T-helper 2 cell treated with Interferon-gamma antibody and Interleukin-4, amounts not matched to agents 5 μg/mL and 100 μg/mL, for 36 hours (primary cell): ENCODE data around the gene BSG.

Experiments
- DNase-seq: peaks from one replicate; pipeline ENCODE4 v3.0.0; 2021; ENCODE audit warnings: low spot score
- H3K27ac Mint-ChIP-seq: one replicate; pipeline ENCODE4 v1.8.0; 2021; ENCODE audit warnings: mild to moderate bottlenecking, mixed read lengths
- H3K27me3 Mint-ChIP-seq: one replicate; pipeline ENCODE4 v1.8.0; 2021; ENCODE audit warnings: low read depth, mixed read lengths
- H3K36me3 Mint-ChIP-seq: one replicate; pipeline ENCODE4 v1.8.0; 2021; ENCODE audit warnings: low read depth, mixed read lengths
- H3K4me1 Mint-ChIP-seq: one replicate; pipeline ENCODE4 v1.8.0; 2021; ENCODE audit warnings: low read depth, mixed read lengths
- H3K4me3 Mint-ChIP-seq: one replicate; pipeline ENCODE4 v1.8.0; 2022; ENCODE audit warnings: mild to moderate bottlenecking, moderate library complexity, mixed read lengths
- H3K9me3 Mint-ChIP-seq: one replicate; pipeline ENCODE4 v1.8.0; 2021; ENCODE audit warnings: mixed read lengths

Gene BSG

GRCh38 chr19:535017-535835 lies 37.2 kb upstream of the BSG start:
- H3K4me1 Mint-ChIP-seq: peaks cover 2% of the 10 kb centered on the region
- no peak for DNase-seq
- no peaks in the 10 kb centered on the region for H3K27me3 Mint-ChIP-seq
- no peak overlapping the region for H3K27ac Mint-ChIP-seq
- no peaks in the 10 kb centered on the region for H3K9me3 Mint-ChIP-seq
- H3K36me3 Mint-ChIP-seq: peaks cover 6% of the 10 kb centered on the region
- peak overlapping the region; percentile 60 for H3K4me3 Mint-ChIP-seq

GRCh38 chr19:536031-536880 lies 36.1 kb upstream of the BSG start:
- Mint-ChIP-seq H3K27me3 (no peaks in the 10 kb centered on the region), H3K4me1 (peaks cover 2% of the 10 kb centered on the region), H3K36me3 (peaks cover 6% of the 10 kb centered on the region), H3K9me3 (no peaks in the 10 kb centered on the region), H3K4me3 (no peak overlapping the region), H3K27ac (no peak overlapping the region)
- DNase-seq: no peak

- DNase-seq: no peak
- peaks cover 2% of the 10 kb centered on the region for H3K4me1 Mint-ChIP-seq
- H3K27ac Mint-ChIP-seq: no peak overlapping the region
- no peaks in the 10 kb centered on the region for H3K9me3 Mint-ChIP-seq
- no peak overlapping the region for H3K4me3 Mint-ChIP-seq
- H3K27me3 Mint-ChIP-seq: no peaks in the 10 kb centered on the region
- peaks cover 6% of the 10 kb centered on the region for H3K36me3 Mint-ChIP-seq
Observed at GRCh38 chr19:536881-537404, 35.5 kb upstream of the BSG start.

GRCh38 chr19:538641-539428 lies 33.6 kb upstream of the BSG start:
- Mint-ChIP-seq H3K4me3 (no peak overlapping the region), H3K9me3 (no peaks in the 10 kb centered on the region), H3K27ac (no peak overlapping the region), H3K4me1 (peaks cover 4% of the 10 kb centered on the region), H3K27me3 (no peaks in the 10 kb centered on the region), H3K36me3 (peaks cover 8% of the 10 kb centered on the region)
- DNase-seq: no peak

GRCh38 chr19:539429-540030 lies 32.9 kb upstream of the BSG start:
- peaks cover 8% of the 10 kb centered on the region for H3K36me3 Mint-ChIP-seq
- no peaks in the 10 kb centered on the region for H3K27me3 Mint-ChIP-seq
- no peak overlapping the region for H3K4me3 Mint-ChIP-seq
- H3K4me1 Mint-ChIP-seq: peaks cover 4% of the 10 kb centered on the region
- no peaks in the 10 kb centered on the region for H3K9me3 Mint-ChIP-seq
- no peak overlapping the region for H3K27ac Mint-ChIP-seq
- no peak for DNase-seq

- H3K4me1 Mint-ChIP-seq: peaks cover 6% of the 10 kb centered on the region
- no peaks in the 10 kb centered on the region for H3K9me3 Mint-ChIP-seq
- H3K36me3 Mint-ChIP-seq: peaks cover 8% of the 10 kb centered on the region
- no peak overlapping the region for H3K27ac Mint-ChIP-seq
- DNase-seq: no peak
- H3K27me3 Mint-ChIP-seq: no peaks in the 10 kb centered on the region
- H3K4me3 Mint-ChIP-seq: no peak overlapping the region
Observed at GRCh38 chr19:540867-541637, 31.3 kb upstream of the BSG start.

GRCh38 chr19:541699-542098 lies 30.7 kb upstream of the BSG start:
- Mint-ChIP-seq H3K27ac (no peak overlapping the region), H3K9me3 (no peaks in the 10 kb centered on the region), H3K4me3 (no peak overlapping the region), H3K4me1 (peaks cover 6% of the 10 kb centered on the region), H3K27me3 (no peaks in the 10 kb centered on the region), H3K36me3 (peaks cover 8% of the 10 kb centered on the region)
- no peak for DNase-seq

- peaks cover 8% of the 10 kb centered on the region for H3K36me3 Mint-ChIP-seq
- H3K9me3 Mint-ChIP-seq: no peaks in the 10 kb centered on the region
- no peak for DNase-seq
- no peak overlapping the region for H3K4me3 Mint-ChIP-seq
- H3K4me1 Mint-ChIP-seq: peaks cover 6% of the 10 kb centered on the region
- H3K27ac Mint-ChIP-seq: no peak overlapping the region
- H3K27me3 Mint-ChIP-seq: no peaks in the 10 kb centered on the region
Observed at GRCh38 chr19:542173-542866, 30.1 kb upstream of the BSG start.

- no peaks in the 10 kb centered on the region for H3K9me3 Mint-ChIP-seq
- peaks cover 2% of the 10 kb centered on the region for H3K36me3 Mint-ChIP-seq
- H3K27me3 Mint-ChIP-seq: no peaks in the 10 kb centered on the region
- peaks cover 8% of the 10 kb centered on the region for H3K4me1 Mint-ChIP-seq
- DNase-seq: peak; percentile 57
- peak within 1 kb of the TSS; percentile 89 for H3K27ac Mint-ChIP-seq
- H3K4me3 Mint-ChIP-seq: peak within 1 kb of the TSS; percentile 87
Observed at GRCh38 chr19:543910-544608, 28.3 kb upstream of the BSG start, which contains the start of gene GZMM. Gene GZMM (plus strand): TSS chr19:544053. CDS start chr19:544072, 19 bp downstream.

- DNase-seq: no peak
- Mint-ChIP-seq H3K9me3 (no peaks in the 10 kb centered on the region), H3K27ac (no peak overlapping the region), H3K4me3 (no peak overlapping the region), H3K27me3 (no peaks in the 10 kb centered on the region), H3K4me1 (peaks cover 8% of the 10 kb centered on the region), H3K36me3 (peaks cover 2% of the 10 kb centered on the region)
Observed at GRCh38 chr19:547117-547516, 25.3 kb upstream of the BSG start.

- DNase-seq: no peak
- no peak overlapping the region for H3K27ac Mint-ChIP-seq
- peaks cover 8% of the 10 kb centered on the region for H3K4me1 Mint-ChIP-seq
- H3K4me3 Mint-ChIP-seq: no peak overlapping the region
- peaks cover 2% of the 10 kb centered on the region for H3K36me3 Mint-ChIP-seq
- H3K27me3 Mint-ChIP-seq: no peaks in the 10 kb centered on the region
- H3K9me3 Mint-ChIP-seq: no peaks in the 10 kb centered on the region
Observed at GRCh38 chr19:547836-548720, 24.3 kb upstream of the BSG start.
